Sigmoid colon (tissue), 3 donors: ENCODE measurements around the gene PARP8.

ENCODE experiments used
- CTCF ChIP-seq, 4 experiments: fragments of 450-650 bp in 3 of 4; fragments of 200-600 bp in 1 of 4; IDR thresholded peaks; one replicate each; pipeline ENCODE4 v1.5.1; 2016 to 2019; ENCODE audit warnings: antibody characterized with exemption in 4 of 4, mild to moderate bottlenecking in 3 of 4, moderate library complexity in 2 of 4
- POLR2A ChIP-seq, 2 donors: fragments of 450-650 bp; IDR thresholded peaks; one replicate each; pipeline ENCODE4 v1.6.1; 2016; ENCODE audit warnings: antibody characterized with exemption in 2 of 2, mild to moderate bottlenecking in 2 of 2, moderate library complexity in 2 of 2

GRCh38 chr5:50727845-50728244 lies 61.4 kb downstream of the PARP8 start:
- TF ChIP-seq CTCF (IDR thresholded peaks at IDR 0.05) (no peak), POLR2A (IDR thresholded peaks at IDR 0.05) (no peak)
